Sigmoid colon (tissue), 4 donors: ENCODE results near the gene CSH1.

ENCODE experiments used
- EP300 ChIP-seq, 4 donors: sonication (generic); formaldehyde crosslinking; IDR thresholded peaks; one replicate each; pipeline ENCODE4 v1.6.1; 2017; ENCODE audit warnings: antibody characterized with exemption in 4 of 4
- POLR2A ChIP-seq, 2 donors: fragments of 450-650 bp; IDR thresholded peaks; one replicate each; pipeline ENCODE4 v1.6.1; 2016; ENCODE audit warnings: antibody characterized with exemption in 2 of 2, mild to moderate bottlenecking in 2 of 2, moderate library complexity in 2 of 2
- POLR2AphosphoS5 ChIP-seq, 4 donors: sonication (generic); formaldehyde crosslinking; IDR thresholded peaks; one replicate each; pipeline ENCODE4 v1.6.1; 2017; ENCODE audit warnings: antibody characterized with exemption in 4 of 4
- TF ChIP-seq, protein P1 (sequence below), 4 experiments: fragments of 450-650 bp in 3 of 4; fragments of 200-600 bp in 1 of 4; IDR thresholded peaks; one replicate each; pipeline ENCODE4 v1.5.1; 2016 to 2019; ENCODE audit warnings: antibody characterized with exemption in 4 of 4, mild to moderate bottlenecking in 3 of 4, moderate library complexity in 2 of 4

GRCh38 chr17:63917646-63918045 lies 21.3 kb upstream of the CSH1 start:
- TF ChIP-seq, protein P1, sequence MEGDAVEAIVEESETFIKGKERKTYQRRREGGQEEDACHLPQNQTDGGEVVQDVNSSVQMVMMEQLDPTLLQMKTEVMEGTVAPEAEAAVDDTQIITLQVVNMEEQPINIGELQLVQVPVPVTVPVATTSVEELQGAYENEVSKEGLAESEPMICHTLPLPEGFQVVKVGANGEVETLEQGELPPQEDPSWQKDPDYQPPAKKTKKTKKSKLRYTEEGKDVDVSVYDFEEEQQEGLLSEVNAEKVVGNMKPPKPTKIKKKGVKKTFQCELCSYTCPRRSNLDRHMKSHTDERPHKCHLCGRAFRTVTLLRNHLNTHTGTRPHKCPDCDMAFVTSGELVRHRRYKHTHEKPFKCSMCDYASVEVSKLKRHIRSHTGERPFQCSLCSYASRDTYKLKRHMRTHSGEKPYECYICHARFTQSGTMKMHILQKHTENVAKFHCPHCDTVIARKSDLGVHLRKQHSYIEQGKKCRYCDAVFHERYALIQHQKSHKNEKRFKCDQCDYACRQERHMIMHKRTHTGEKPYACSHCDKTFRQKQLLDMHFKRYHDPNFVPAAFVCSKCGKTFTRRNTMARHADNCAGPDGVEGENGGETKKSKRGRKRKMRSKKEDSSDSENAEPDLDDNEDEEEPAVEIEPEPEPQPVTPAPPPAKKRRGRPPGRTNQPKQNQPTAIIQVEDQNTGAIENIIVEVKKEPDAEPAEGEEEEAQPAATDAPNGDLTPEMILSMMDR (IDR thresholded peaks at IDR 0.05): no peak
- TF ChIP-seq POLR2A (IDR thresholded peaks at IDR 0.05) (no peak), EP300 (IDR thresholded peaks at IDR 0.05) (no peak), POLR2AphosphoS5 (IDR thresholded peaks at IDR 0.05) (no peak)
